Gastrocnemius medialis (tissue), 4 donors: ENCODE results near the gene ELK3.

Source experiments
- POLR2A ChIP-seq, 2 donors: fragments of 450-650 bp; IDR thresholded peaks; one replicate each; pipeline ENCODE4 v1.6.1; 2017; ENCODE audit warnings: antibody characterized with exemption in 2 of 2, mild to moderate bottlenecking in 2 of 2, moderate library complexity in 2 of 2
- TF ChIP-seq, protein P1 (sequence below), 5 experiments: fragments of 450-650 bp in 3 of 5; fragments of 200-600 bp in 2 of 5; sonication (generic) in 2 of 5; IDR thresholded peaks in 4 of 5; conservative IDR thresholded peaks in 1 of 5; 1 replicate in 4 of 5; 2 replicates in 1 of 5; pipeline ENCODE4 v1.5.1; 2016 to 2019; ENCODE audit warnings: antibody characterized with exemption in 5 of 5, mild to moderate bottlenecking in 3 of 5, moderate library complexity in 3 of 5

DNA sequence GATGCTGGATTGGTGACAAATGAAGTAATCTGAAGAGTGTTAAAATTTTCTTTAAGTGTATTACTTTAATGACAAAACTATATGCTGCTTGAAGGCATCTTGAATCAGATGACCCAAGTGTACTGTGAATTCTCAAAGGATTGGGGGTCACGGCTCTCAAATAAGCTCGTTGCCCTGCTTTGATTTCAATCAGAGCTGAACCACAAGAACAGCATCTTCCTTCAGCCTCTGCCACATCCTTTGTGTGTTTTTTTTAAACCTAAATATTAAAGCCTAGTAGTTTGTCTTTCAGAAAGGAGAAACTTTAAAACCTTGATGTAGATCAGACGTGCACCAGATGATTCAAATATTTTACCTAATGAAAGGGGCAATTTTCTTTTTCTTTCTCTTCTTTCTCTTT is 11.7 kb downstream of the ELK3 start:
- TF ChIP-seq, protein P1, sequence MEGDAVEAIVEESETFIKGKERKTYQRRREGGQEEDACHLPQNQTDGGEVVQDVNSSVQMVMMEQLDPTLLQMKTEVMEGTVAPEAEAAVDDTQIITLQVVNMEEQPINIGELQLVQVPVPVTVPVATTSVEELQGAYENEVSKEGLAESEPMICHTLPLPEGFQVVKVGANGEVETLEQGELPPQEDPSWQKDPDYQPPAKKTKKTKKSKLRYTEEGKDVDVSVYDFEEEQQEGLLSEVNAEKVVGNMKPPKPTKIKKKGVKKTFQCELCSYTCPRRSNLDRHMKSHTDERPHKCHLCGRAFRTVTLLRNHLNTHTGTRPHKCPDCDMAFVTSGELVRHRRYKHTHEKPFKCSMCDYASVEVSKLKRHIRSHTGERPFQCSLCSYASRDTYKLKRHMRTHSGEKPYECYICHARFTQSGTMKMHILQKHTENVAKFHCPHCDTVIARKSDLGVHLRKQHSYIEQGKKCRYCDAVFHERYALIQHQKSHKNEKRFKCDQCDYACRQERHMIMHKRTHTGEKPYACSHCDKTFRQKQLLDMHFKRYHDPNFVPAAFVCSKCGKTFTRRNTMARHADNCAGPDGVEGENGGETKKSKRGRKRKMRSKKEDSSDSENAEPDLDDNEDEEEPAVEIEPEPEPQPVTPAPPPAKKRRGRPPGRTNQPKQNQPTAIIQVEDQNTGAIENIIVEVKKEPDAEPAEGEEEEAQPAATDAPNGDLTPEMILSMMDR (IDR thresholded peaks at IDR 0.05 in 4 of 5, conservative IDR thresholded peaks at IDR 0.05 in 1 of 5): no peak
- no peak for TF ChIP-seq POLR2A (IDR thresholded peaks at IDR 0.05)
